Stimulated activated CD8-positive, alpha-beta memory T cell treated with anti-CD3 and anti-CD28 coated beads, Interleukin-4, amount 100 ng/mL, for 1 hour (primary cell): Measurements from ENCODE around the gene PAN3.

Source experiments
- DNase-seq, 2 donors: peaks; one replicate each; pipeline ENCODE4 v3.0.0-alpha.2; 2020; ENCODE audit warnings: low read depth in 2 of 2, low spot score in 1 of 2

PAN3 gene

GRCh38 chr13:28204690-28205443 lies 66.5 kb downstream of the PAN3 start:
- DNase-seq: no peak

- no peak for DNase-seq
These were observed 80.3 kb downstream of the PAN3 start for GRCh38 chr13:28218679-28219078.

GRCh38 chr13:28219408-28220099 lies 81.2 kb downstream of the PAN3 start:
- DNase-seq: no peak

GRCh38 chr13:28220166-28220565 lies 81.8 kb downstream of the PAN3 start:
- DNase-seq: no peak

- no peak for DNase-seq
These were observed 91.4 kb downstream of the PAN3 start for GRCh38 chr13:28229522-28230411.

GRCh38 chr13:28231642-28232041 lies 93.3 kb downstream of the PAN3 start:
- DNase-seq: no peak

- DNase-seq: no peak
These were observed 99.6 kb downstream of the PAN3 start for GRCh38 chr13:28237944-28238343.

- no peak for DNase-seq
These were observed 101.0 kb downstream of the PAN3 start for GRCh38 chr13:28239374-28239773.

- DNase-seq: no peak
These were observed 107.1 kb downstream of the PAN3 start for GRCh38 chr13:28245465-28245864.

GRCh38 chr13:28246891-28247290 lies 108.5 kb downstream of the PAN3 start:
- no peak for DNase-seq

- no peak for DNase-seq
These were observed 109.7 kb downstream of the PAN3 start for GRCh38 chr13:28248080-28248479.

- no peak for DNase-seq
These were observed 112.2 kb downstream of the PAN3 start for GRCh38 chr13:28250542-28250941.

GRCh38 chr13:28251466-28251865 lies 113.1 kb downstream of the PAN3 start:
- DNase-seq: no peak

GRCh38 chr13:28252547-28252946 lies 114.2 kb downstream of the PAN3 start:
- no peak for DNase-seq

GRCh38 chr13:28257305-28257704 lies 119.0 kb downstream of the PAN3 start:
- DNase-seq: no peak

- DNase-seq: no peak
These were observed 120.1 kb downstream of the PAN3 start for GRCh38 chr13:28258417-28258816.

- no peak for DNase-seq
These were observed 129.2 kb downstream of the PAN3 start for GRCh38 chr13:28267497-28267896.

- no peak for DNase-seq
These were observed 130.5 kb downstream of the PAN3 start for GRCh38 chr13:28268800-28269223.

- DNase-seq: no peak
These were observed 132.9 kb downstream of the PAN3 start for GRCh38 chr13:28271056-28271840.

- no peak for DNase-seq
These were observed 135.6 kb downstream of the PAN3 start for GRCh38 chr13:28273919-28274318.

GRCh38 chr13:28282451-28282850 lies 144.1 kb downstream of the PAN3 start:
- no peak for DNase-seq
